GM04503 (cell line): ENCODE data around the gene CD7.

ENCODE experiments used
- DNase-seq: peaks from one replicate; pipeline ENCODE4 v3.0.0-alpha.2; 2012; ENCODE audit warnings: low read depth

The CD7 gene

GRCh38 chr17:82328141-82328993, 11.0 kb upstream of the CD7 start:
- DNase-seq, result no peak

DNA sequence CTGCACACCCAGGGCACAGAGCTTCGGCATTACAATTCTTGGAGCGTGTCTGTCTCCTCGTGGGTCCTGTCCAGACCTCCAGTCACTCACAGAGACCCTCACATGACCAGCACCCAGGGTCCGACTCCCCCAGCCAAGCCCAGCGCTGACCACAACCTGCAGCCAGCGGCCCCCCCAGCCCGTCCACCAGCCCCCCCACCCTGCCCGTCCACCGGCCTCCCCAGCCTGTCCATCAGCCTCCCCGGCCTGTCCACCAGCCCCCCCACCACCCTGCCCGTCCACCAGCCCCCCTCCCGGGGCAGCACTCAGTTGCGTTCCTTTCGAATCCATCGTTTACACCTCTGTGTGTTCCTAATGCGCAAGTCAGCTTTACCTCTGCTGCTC, 10.3 kb upstream of the CD7 start:
- DNase-seq, result no peak

DNA sequence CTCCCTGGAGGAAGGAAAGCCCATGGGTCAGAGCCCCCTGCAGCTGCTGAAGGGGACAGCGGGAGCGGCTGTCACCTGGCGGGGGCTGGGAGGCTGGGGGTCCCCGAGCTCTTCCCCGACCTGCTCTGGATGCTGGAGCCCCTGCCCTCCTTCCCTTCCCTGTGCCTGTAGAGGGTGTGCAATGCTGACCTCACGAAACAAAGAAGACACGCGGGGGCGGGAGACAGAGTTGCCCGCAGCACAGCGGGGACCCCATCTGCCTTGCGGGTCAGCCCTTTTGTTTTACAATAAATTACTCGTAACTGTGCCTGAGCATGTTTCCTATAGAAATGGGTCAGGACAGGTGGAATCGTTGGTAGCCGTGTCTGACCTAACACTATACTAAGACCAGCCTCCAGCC, 9.9 kb upstream of the CD7 start:
- DNase-seq, result no peak

GRCh38 chr17:82325286-82326180, 8.1 kb upstream of the CD7 start:
- no peak for DNase-seq

DNA sequence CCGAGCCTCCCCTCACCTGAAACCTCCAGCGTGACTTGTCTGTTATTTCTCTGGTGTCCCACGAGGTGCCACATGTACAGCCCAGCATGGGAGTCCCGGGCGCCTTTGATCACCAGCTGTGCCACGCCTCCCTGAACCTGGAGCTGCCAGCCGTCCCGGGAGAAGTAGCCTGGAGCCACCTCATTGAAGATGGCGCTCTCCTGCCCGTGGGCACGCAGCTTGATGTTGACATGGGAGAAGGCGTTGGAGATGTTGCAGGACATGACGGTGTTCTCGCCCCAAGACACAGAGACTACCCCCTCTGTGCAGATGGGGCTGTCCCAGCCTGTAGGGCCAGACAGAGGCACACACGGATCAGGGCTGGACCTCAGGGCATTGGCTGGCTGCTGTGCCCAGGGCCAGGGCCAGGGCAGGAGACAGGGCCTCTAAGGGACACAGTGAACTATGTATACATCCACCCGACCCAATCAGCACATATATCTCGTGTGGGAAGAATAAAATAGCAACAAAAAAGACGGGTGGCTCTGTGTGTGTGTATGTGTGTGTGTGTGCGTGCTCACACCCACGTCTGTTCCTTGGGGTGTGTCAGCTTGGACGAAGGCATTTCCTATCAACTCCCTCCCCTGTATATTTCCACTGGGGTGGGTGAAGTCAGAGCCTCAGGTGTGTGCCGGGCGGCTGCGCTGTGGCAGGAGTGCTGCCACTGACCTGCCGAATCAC, 7.3 kb upstream of the CD7 start:
- no peak for DNase-seq

DNA sequence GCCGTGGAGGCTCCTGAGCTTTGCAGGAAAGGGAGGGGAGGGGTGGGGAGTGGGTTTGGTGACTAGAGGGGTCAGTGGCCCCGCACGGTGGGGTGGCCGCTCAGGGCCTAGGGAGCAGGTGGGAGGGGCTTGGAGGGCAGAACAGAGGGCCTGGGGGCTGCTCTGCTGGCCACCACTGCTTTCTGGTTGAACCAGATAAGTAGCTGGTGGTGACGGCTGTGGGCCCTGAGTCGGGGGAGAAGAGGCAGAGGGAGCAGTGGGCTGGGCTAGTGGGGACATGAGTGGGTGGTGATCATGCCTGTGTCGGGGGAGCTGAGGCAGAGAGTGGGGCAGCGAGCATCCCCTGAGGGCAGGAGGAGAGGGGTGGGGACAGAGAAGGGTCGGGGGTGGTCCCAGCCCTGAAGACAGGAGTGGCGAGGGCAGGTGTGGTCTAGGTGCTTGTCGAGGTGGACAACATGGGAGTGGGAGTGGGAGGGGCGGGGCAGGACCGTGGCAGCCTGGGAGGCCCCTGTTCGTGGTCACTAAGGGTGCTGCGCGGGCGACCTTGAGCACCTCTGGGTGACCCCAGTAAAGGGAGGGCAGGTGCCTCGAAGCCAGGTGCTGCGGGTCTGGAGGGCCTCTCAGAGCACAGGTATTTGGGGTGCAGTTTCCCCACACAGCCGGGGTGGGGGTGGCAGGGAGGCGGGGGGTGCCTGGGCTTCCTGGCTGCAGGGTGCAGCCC, 6.3 kb upstream of the CD7 start:
- DNase-seq, result no peak

- DNase-seq, result no peak
Observed at GRCh38 chr17:82322526-82323453, 5.4 kb upstream of the CD7 start.

- no peak for DNase-seq
Observed at GRCh38 chr17:82321947-82322466, 4.6 kb upstream of the CD7 start.

- DNase-seq, result no peak
Observed at GRCh38 chr17:82320956-82321927, 3.8 kb upstream of the CD7 start.

GRCh38 chr17:82320140-82320840, 2.9 kb upstream of the CD7 start:
- no peak for DNase-seq

DNA sequence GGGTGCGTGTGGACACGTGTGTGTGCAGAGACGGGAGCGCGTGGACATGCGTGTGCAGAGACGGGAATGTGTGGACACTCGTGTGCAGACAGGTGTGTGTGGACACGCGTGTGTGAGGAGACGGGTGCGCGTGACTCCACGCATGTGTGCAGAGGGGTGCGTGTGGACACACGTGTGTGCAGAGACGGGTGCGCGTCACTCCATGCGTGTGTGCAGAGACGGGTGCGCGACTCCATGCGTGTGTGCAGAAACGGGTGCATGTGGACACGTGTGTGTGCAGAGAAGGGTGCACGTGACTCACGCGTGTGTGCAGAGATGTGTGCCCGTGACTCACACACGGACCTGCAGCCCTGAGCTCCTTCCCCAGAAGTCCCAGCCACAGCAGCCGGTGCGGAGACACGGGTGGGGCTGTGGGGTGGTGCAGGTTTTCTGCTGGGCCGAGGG, 2.2 kb upstream of the CD7 start:
- no peak for DNase-seq

GRCh38 chr17:82318772-82319606, 1.6 kb upstream of the CD7 start:
- DNase-seq, result no peak

DNA sequence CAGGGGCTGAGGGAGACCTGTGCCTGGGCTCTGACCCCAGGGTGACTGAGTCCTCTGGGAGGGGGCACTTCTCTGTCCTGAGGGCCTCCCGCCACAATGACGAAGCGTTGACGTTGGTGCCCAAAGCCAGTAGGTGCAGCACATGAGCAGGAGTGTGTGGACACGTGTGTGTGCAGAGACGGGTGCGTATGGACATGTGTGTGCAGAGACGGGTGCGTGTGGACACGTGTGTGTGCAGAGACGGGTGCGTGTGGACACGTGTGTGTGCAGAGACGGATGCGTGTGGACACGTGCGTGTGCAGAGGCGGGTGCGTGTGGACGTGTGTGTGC, 726 bp upstream of the CD7 start:
- DNase-seq, result no peak

GRCh38 chr17:82316651-82317393, 586 bp downstream of the CD7 start:
- no peak for DNase-seq

- no peak for DNase-seq
Observed at GRCh38 chr17:82315703-82316358, 1.6 kb downstream of the CD7 start.
